ENCODE data around the gene ABCB7.
A peak's percentile ranks its signal among the peaks of the same experiment; 100 is the strongest.
"Not testable (repeated sequence)": the region's sequence is repeated elsewhere in the genome, so short reads cannot be mapped to it uniquely, and the experiment has no call there.

ABCB7 gene

DNA sequence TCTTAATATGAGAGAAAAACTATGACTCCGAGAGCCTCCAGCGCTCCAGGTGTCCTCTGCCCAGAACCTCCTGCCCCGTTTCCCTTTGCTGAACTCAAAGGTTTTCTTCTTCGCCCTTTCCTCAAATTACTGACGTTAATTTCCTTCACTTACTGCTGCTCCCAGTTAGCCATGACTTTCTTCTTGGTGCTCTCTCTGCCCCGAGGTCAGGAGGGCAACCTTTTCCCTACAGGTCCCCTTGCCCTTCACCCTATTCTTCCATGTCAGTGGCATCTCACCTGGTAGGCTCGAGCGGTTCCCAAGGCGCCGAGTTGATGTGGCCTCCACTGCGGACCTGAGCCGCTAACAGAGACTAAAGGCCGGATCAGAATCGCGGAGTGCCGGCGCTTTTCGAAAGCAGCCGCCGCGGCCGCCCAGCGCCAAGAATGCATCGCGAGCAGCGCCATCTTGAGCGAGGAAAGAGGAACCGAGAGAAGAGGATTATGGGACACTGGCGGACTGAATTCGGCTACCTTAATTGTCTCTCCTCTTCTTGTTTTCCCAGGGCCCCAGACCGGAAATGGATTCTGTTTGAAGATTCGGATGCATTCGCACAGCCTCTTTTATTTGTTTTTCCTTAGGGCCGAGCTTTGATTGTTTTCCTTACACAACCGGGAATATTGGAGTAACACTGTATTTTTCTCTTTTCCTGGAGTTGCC, at the start of gene ABCB7:
Gene ABCB7 (minus strand): TSS at position 457 of the 699 bp plus-strand sequence. CDS start 11 bp downstream, at position 446.
- peak; percentile 85 for DNase-seq

DNA sequence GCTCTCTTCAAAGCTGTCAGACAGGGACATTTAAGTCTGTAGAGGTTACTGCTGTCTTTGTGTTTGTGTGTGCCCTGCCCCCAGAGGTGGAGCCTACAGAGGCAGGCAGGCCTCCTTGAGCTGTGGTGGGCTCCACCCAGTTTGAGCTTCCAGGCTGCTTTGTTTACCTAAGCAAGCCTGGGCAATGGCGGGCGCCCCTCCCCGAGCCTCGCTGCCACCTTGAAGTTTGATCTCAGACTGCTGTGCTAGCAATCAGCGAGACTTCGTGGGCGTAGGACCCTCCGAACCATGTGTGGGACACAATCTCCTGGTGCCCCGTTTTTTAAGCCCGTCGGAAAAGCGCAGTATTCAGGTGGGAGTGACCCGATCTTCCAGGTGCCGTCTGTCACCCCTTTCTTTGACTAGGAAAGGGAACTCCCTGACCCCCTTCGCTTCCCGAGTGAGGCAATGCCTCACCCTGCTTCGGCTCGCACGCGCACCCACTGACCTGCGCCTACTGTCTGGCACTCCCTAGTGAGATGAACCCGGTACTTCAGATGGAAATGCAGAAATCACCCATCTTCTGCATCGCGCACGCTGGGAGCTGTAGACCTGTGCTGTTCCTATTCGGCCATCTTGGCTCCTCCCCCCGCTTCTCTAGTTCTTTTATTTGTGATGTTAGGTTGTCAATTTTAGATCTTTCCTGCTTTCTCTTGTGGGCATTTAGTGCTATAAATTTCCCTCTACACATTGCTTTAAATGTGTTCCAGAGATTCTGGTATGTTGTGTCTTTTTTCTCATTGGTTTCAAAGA, 32.5 kb upstream of the ABCB7 start:
- DNase-seq = not testable (repeated sequence)

DNA sequence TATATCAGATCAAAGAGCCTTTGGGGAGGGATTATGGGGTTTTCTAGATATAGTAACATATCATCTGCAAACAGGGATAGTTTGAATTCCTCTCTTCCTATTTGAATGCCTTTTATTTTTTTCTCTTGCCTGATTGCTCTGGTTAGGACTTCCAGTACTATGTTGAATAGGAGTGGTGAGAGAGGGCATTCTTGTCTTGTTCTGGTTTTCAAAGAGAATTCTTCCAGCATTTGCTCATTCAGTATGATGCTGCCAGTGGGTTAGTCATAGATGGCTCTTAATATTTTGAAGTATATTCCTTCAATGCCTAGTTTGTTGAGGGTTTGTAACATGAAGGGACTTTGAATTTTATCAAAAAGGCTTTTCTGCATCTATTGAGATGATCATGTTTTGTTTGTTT, 25.6 kb upstream of the ABCB7 start:
- no peak for DNase-seq

DNA sequence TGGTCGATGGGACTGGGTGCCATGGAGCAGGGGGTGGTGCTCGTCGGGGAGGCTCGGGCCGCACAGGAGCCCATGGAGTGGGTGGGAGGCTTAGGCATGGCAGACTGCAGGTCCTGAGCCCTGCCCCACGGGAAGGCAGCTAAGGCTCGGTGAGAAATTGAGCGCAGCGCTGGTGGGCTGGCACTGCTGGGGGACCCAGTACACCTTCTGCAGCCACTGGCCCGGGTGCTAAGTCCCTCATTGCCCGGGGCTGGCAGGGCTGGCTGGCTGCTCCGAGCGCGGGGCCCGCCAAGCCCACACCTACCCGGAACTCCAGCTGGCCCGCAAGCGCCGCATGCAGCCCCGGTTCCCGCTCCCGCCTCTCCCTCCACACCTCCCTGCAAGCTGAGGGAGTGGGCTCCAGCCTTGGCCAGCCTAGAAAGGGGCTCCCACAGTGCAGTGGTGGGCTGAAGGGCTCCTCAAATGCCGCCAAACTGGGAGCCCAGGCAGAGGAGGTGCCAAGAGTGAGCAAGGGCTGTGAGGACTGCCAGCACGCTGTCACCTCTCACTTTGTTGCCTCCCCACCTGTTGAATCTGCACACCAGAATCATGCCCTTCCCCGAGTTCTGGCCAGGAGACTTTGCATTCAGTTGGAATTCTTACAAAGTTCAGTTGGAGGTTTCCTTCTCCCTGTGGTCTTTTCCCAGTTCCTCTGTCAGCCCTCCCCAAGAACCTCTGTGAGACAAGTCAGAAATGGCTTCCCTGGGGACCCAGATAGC, 23.6 kb upstream of the ABCB7 start:
- not testable (repeated sequence) for DNase-seq

DNA sequence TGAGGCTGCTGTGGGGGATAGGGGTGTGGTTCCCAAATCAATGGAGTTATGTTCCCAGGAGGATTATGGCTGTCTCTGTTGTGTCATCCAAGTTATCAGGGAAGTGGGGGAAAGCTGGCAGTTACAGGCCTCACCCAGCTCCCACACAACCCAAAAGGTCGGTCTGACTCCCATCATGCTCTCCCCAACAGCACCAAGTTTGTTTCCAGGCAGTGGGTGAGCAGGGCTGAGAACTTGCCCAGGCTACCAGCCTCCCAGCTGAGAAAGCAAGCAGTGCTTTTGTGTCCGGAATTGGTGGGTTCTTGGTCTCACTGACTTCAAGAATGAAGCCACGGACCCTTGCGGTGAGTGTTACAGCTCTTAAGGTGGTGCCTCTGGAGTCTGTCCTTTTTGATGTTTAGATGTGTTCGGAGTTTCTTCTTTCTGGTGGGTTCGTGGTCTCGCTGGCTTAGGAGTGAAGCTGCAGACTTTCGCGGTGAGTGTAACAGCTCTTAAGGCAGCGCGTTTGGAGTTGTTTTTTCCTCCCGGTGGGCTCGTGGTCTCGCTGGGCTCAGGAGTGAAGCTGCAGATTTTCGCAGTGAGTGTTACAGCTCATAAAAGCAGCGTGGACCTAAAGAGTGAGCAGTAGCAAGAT, 16.3 kb upstream of the ABCB7 start:
- DNase-seq = not testable (repeated sequence)

DNA sequence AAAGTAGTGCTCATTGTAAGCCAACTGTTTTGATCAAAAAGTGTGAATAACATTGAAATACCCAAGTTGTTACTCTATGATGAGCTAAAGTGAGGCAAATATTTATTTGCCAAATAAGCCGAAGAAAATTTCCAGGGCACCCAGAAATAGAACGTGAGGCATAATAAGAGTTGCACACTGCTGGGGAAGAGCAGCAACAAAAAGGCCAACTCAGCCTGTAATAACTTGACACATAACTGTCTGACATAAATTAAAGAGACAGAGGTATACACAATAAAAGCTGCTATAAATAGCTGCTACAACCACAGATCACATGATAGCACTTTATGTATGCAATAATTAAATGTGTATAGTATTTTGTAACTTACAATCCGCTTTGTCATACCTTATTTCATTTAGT, 2.0 kb upstream of the ABCB7 start:
- no peak for DNase-seq

DNA sequence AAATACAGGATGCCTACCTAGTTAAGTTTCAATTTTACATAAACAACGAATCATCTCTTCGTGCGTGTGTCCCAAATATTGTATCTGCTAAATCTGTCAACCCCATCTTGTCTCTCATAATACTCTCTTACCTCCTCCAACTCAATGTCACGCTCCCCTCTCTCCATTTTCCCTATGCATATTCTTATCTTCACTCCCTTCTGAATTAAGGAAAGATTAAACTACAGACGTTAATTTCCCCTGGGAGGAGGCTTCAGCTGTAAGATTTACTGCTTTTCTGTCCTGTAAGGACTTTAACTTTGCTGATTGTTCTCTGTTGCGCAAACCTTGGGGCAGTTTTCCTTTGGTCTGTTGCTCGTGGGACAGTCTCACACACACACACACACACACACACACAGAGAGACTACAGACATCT, 455 bp upstream of the ABCB7 start:
- peak; percentile 68 for DNase-seq

DNA sequence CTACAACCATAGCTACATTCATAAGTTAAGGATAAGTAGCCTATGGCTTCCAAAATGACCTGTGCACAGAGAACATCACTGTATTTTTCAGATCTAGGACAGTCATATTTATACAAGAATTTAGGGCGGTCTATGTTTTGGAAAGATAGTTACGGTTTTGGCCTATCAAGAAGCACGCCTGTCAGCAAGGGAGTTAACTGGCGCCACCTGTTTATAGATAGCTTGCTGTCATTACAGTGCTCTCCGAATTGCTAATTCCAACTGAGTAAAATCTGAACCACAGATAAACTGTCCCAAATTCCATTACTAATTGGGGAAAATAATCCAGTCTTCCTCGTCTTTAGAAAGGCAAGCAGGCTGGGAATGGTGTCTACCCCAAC, 646 bp downstream of the ABCB7 start:
- DNase-seq = peak; percentile 55

DNA sequence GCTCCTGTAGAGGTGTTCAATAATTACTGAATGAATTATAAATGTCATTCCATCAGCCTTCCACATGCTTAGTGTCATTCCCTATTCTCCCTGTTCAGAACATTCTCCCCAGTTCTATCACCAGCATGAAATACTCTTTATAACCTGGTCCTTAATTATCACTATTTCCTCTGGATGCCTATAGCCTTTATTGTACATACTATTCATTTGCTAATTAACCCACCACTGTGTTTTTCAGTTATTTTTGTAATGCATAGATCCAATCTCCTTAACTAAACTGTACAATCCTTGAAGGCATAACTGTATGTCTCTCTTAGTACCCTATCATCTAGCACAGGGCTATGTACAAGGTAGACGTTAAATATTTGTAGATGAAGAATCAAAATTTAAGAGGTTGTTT, 1.2 kb downstream of the ABCB7 start:
- no peak for DNase-seq

DNA sequence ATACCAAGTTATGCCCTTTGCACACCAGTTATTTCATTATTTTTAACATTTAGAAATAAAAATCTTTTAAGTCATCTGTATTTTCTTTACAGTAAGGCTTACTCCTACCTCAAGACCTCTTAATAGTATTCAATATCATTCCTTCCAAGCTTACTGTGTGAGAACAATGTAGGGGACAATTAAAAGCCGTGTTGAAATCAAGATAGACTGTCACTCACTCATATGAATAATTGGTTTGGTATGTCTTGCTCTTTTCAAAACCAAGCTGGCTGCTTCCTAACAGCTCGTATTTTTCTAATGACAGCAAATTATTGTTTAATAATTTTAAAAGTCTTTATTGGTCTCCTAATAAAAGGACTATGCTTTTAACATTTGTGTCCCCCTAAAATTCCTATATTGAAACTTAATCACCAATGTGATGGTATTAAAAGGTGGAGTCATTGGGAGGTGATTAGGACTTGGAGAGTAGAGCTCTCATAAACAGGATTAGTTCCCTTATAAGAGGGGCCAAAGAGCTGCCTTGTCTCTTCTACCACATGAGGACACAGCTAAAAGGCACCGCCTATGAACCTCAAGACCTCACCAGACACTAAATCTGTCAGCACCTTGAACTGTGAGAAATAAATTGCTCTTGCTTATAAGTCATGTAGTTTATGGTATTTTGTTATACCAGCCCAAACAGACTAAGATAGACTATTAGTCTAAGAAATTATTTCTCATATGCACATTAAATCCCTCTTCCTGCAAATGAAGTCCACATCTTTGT, 4.1 kb downstream of the ABCB7 start:
- DNase-seq = no peak

DNA sequence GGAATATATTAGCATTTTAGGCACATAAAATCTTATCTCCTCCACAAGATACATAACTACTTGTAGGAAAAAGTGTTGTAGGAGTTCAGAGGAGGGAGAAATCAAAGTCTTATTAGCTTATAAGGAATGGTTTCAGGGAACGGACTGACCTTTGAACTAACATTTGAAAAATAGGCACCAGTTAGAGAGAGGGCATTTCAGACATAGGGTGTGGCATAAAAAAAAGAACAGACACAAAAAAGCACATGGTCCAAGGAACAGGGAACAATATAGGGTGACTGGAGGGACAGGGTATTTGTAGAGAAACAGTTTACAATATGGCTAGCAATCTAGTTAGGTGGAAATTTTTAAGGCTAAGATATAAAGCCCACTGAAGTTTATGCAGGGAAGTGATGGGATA, 6.4 kb downstream of the ABCB7 start:
- DNase-seq = no peak

DNA sequence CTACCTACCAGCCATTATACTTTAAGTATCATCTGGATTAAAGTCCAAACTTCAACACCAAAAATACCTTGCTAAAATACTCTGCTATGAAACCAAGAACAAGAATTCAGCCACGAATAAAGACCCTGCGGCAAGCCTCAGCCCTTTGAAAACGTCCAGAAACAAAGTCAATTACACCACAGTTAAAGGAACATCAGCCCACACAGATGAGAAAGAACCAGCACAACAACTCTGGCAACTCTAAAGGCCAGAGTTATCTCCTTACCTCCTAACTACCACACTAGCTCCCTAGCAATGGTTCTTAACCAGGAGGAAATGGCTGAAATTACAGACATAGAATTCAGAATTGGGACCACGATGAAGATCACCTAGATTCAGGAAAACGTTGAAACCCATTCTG, 23.4 kb downstream of the ABCB7 start:
- no peak for DNase-seq

DNA sequence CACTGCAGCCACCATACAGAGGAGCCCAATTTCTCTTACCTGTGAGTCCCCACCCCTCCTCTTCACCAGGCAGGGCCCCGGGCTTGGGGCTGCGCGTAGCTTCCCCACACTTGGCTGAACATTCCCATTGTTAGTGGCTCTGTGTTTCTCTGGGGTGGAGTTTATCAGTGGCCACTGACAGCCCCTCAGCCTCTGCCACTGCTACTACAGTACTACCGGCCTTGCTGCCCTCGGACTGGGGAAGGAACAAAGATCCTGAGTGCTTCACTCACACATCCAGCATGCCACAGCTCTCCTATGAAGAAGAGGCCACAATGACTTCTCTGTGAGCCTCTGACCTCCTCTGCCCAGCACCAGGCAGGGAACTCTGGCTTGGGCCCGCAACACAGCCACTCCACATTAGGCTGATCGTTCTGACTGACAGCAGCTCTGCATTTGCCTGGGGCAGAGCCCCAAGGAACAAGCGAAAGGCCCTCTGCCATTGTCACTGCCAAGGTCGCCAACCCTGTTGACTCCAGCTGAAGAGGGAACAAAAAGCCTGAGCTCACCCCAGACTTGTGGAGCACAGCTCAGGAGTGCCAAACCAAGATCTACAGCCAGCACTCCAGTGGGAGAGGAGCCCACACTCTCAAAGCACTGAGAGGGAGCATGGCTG, 24.0 kb downstream of the ABCB7 start:
- DNase-seq = no peak

DNA sequence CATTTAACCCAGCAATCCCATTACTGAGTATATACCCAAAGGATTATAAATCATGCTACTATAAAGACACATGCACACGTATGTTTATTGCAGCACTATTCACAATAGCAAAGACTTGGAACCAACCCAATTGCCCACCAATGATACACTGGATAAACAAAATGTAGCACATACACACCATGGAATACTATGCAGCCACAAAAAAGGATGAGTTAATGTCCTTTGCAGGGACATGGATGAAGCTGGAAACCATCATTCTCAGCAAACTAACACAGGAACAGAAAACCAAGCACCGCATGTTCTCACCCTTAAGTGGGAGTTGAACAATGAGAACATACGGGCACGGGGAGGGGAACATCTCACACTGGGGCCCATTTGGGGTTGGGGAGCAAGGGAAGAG, 27.0 kb downstream of the ABCB7 start:
- DNase-seq = not testable (repeated sequence)

DNA sequence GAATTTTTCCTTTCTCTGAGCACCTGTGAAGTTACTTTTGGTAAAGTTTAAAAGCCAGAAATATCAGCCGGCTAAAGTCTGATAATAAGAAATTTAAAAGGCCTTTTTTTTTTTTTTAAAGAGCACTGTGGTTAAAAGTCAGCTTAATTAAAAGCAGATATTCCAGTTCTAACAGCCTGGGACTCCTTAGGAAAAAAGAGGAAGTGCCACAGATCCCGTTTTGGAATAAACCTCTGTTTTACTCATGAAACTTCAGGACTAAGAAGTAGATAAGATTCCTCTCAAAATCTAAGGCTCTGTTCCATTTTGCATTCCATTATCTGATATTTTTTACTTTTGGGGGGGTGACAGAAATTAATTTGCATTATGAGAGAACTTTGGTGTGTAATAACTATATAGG, 37.8 kb downstream of the ABCB7 start:
- no peak for DNase-seq

DNA sequence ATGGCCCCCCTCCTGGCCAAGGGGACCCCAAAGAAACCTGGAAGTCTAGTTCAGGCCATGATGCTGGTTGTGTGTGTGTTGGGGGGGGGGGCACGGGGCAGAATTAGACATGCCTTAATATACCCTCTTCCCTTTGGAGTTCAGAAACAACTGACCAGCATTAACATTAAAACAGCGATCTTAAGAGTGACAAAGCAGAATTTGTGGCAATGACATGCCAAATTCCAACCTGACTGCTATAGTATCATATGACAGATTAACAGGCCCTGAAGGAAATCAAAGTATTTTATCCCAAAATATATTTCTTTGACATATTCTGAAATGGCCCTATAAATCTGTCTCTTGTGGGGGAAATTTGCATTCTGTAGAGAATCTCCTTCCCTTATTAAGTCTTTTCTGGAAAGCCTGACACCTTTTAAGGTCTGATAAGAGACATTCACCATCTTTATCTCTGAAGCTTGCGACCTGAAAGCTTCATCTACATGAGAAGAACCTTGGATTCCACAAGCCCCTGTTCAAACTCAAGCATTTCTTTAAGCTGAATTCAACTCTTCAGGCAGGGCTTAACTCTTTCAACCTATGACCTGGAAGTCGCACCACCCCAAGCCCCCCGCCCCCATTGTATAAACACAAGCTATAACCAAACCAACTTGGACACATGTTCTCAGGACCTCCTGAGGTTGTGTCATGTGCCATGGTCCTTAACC, 40.2 kb downstream of the ABCB7 start:
- no peak for DNase-seq

DNA sequence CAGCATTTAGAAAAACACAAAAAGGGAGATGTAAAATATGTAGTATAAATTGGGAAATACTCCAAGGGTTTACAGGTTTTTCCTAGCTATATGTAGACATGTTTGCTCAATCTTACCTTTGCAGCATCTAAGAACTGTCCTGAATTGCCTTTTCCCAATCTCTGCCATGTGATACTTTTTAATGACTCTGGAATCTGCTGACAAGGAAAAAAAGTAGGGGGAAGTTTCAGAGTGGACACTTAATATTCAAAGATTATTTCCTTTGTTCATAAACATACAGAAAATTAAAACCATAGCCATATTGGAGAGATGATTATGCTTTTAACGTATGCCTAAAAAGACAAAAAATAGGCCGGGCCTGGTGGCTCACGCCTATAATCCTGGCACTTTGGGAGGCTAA, 41.4 kb downstream of the ABCB7 start:
- DNase-seq = no peak

DNA sequence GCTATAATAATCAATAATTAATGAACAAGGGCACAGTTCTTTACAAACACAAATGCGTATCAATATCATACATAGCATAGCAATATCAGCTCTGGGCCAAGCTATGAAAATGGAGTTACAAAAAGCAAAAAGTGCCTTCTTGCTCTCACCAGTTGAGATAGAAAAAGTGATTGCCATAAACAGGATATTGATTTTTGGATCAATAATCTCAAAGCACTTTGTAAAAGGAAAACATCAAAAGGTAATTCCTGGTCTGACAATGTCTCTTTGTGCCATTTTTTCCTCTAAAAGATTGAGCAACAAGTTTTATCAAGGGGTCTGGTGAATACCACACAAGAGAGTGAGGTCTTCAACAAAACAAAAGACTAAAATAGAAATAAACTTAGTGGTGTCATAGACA, 42.4 kb downstream of the ABCB7 start:
- no peak for DNase-seq

DNA sequence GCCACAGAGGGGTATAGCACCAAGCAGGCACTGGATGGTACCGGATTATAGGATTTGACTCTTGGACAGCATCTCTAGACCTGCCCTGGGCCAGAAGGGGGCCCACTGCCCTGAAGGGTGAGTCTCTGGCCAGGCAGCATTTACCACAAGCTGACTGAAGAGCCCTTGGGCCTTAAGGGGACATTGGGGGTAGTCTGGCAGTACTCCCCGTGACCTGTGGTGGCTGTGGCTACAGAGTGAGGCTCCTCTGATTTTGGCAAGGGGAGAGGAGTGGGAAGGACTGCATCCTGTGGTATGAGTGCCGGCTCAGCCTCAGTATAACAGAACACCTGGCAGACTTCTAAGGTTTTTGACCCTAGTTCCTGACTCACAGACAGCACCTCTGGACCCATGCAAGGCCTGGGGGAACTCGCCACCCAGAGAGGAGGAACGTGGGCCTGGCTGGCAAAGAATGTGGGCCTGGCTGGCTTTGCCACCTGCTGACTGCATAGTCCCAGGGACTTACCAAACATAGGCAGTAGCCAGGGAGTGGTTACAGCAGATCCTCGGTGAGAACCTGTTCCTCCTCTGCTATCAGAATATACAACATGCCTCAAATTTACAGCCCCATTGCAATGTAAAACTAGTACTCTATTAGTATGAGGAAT, 48.1 kb downstream of the ABCB7 start:
- DNase-seq = no peak

DNA sequence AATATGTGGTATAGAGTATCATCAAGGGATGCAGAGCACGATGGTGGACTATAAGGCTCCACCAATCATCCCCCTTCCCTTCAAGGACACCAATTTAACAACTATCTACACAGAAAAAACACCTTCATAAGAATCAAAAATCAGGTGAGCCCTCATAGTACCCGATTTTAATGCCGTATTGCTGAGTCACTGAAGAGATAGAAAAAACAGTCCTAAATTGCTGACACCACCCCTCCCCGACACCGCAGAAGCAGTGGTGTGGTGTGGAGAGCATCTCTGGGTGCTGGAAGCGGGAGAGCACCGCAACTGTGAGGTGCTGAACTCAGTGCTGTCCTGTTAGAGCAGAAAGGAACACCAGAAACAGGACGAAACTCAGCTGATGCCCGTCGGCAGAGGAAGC, 49.3 kb downstream of the ABCB7 start:
- no peak for DNase-seq

DNA sequence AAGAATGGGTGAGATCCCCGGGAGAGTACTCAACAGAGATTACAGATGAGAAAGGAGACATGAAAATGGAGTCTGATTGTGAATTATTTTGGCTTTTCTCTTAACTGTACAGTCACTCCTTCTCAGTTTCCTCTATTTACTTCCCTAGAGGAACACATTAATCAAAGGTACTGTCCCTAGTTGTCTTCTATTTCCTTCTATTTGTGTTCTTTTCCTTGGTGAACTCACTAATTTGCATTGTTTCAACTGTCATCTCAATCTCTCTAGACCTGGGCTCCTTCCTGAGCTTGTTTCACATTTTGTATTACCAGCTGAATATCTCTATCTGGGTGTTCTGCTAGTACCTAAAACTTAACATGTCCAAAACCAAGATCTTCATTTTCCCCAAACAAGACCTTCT, 59.8 kb downstream of the ABCB7 start:
- no peak for DNase-seq

Data from OCI-M1 (cell line).